ENCODE measurements around the gene ADCY9.
A peak's percentile ranks its signal among the peaks of the same experiment; 100 is the strongest.

Gene ADCY9

DNA sequence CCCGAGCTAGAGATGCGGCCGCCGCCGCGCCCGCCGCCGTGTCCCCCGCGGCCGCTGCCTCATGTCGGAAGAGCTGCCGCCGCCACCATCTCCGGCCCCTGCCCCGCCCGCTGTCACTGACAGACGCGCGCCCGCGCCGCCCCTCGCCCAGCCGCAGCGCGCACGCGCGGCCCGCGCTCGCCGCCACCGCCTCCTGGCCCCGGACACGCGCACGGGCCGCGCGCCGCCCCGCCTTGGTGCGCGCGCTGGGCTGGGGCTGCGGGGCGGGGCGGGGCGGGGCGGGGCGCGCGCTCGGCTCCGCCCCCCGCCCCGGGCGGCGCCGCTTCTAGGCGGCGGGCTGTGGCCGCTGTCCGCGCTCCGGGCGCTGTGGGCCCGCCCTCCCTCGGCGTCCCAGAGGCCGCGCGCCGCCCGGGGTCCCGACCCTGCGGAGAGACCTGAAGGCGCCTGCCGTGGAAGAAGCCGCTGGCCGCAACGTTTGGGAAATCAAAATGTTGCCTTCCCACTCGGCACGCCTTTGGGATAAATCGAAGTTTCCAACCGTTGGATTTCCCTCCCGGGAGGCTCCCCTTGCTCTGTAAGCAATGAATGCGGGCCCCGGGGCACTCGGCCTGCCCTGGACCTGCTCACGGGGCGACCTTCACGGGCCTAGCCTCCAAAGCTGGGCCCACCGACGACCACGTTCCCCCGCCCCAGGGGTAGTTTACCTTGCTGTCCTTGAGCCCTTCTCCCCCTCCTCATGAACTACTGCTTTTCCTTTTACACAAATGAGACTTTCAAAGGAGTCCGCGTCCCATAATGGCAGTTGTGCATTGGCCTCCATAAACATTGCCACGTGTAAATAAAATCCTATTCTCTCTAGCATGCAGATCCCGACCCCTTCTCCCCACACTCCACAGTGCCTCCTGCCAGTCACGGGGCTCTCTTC is at the start of gene ADCY9 (continued):
- TF ChIP-seq ZFP41 (tag by site-specific recombination; IDR thresholded peaks at IDR 0.05; ENCODE audit: borderline replicate concordance): no peak
- TF ChIP-seq, protein P1, sequence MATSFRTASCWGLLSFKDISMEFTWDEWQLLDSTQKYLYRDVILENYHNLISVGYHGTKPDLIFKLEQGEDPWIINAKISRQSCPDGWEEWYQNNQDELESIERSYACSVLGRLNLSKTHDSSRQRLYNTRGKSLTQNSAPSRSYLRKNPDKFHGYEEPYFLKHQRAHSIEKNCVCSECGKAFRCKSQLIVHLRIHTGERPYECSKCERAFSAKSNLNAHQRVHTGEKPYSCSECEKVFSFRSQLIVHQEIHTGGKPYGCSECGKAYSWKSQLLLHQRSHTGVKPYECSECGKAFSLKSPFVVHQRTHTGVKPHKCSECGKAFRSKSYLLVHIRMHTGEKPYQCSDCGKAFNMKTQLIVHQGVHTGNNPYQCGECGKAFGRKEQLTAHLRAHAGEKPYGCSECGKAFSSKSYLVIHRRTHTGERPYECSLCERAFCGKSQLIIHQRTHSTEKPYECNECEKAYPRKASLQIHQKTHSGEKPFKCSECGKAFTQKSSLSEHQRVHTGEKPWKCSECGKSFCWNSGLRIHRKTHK (tag by site-specific recombination; IDR thresholded peaks at IDR 0.05): no peak
- TF ChIP-seq, protein P2, sequence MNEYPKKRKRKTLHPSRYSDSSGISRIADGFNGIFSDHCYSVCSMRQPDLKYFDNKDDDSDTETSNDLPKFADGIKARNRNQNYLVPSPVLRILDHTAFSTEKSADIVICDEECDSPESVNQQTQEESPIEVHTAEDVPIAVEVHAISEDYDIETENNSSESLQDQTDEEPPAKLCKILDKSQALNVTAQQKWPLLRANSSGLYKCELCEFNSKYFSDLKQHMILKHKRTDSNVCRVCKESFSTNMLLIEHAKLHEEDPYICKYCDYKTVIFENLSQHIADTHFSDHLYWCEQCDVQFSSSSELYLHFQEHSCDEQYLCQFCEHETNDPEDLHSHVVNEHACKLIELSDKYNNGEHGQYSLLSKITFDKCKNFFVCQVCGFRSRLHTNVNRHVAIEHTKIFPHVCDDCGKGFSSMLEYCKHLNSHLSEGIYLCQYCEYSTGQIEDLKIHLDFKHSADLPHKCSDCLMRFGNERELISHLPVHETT (tag by site-specific recombination; IDR thresholded peaks at IDR 0.05): no peak
- no peak for TF ChIP-seq SCRT1 (tag by site-specific recombination; IDR thresholded peaks at IDR 0.05; ENCODE audit: borderline replicate concordance)
- no peak for TF ChIP-seq SCRT2 (tag by site-specific recombination; IDR thresholded peaks at IDR 0.05)
- TF ChIP-seq ZNF248 (tag by site-specific recombination; IDR thresholded peaks at IDR 0.05): no peak
- TF ChIP-seq KLF8 (tag by site-specific recombination; IDR thresholded peaks at IDR 0.05): no peak
- no peak for TF ChIP-seq ZSCAN23 (tag by site-specific recombination; IDR thresholded peaks at IDR 0.05)
- no peak for TF ChIP-seq ZNF654 (tag by site-specific recombination; IDR thresholded peaks at IDR 0.05; ENCODE audit: low read depth)
- no peak for TF ChIP-seq YY2 (tag by site-specific recombination; IDR thresholded peaks at IDR 0.05)
- TF ChIP-seq ZNF514 (tag by site-specific recombination; IDR thresholded peaks at IDR 0.05): no peak
- TF ChIP-seq ZNF175 (tag by site-specific recombination; IDR thresholded peaks at IDR 0.05): no peak
- no peak for TF ChIP-seq ZNF677 (tag by site-specific recombination; IDR thresholded peaks at IDR 0.05)
- TF ChIP-seq ZNF423 (tag by site-specific recombination; IDR thresholded peaks at IDR 0.05): no peak
- TF ChIP-seq OSR2 (tag by site-specific recombination; IDR thresholded peaks at IDR 0.05): no peak
- TF ChIP-seq ZNF394 (tag by site-specific recombination; IDR thresholded peaks at IDR 0.05; ENCODE audit: borderline replicate concordance): no peak
- TF ChIP-seq ZNF629 (tag by site-specific recombination; IDR thresholded peaks at IDR 0.05): no peak
- TF ChIP-seq, protein P3, sequence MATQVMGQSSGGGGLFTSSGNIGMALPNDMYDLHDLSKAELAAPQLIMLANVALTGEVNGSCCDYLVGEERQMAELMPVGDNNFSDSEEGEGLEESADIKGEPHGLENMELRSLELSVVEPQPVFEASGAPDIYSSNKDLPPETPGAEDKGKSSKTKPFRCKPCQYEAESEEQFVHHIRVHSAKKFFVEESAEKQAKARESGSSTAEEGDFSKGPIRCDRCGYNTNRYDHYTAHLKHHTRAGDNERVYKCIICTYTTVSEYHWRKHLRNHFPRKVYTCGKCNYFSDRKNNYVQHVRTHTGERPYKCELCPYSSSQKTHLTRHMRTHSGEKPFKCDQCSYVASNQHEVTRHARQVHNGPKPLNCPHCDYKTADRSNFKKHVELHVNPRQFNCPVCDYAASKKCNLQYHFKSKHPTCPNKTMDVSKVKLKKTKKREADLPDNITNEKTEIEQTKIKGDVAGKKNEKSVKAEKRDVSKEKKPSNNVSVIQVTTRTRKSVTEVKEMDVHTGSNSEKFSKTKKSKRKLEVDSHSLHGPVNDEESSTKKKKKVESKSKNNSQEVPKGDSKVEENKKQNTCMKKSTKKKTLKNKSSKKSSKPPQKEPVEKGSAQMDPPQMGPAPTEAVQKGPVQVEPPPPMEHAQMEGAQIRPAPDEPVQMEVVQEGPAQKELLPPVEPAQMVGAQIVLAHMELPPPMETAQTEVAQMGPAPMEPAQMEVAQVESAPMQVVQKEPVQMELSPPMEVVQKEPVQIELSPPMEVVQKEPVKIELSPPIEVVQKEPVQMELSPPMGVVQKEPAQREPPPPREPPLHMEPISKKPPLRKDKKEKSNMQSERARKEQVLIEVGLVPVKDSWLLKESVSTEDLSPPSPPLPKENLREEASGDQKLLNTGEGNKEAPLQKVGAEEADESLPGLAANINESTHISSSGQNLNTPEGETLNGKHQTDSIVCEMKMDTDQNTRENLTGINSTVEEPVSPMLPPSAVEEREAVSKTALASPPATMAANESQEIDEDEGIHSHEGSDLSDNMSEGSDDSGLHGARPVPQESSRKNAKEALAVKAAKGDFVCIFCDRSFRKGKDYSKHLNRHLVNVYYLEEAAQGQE (tag by site-specific recombination; IDR thresholded peaks at IDR 0.05): peak; percentile 60
- TF ChIP-seq ZNF214 (tag by site-specific recombination; IDR thresholded peaks at IDR 0.05; ENCODE audit: borderline replicate concordance): no peak
- no peak for TF ChIP-seq ZNF776 (tag by site-specific recombination; IDR thresholded peaks at IDR 0.05; ENCODE audit: borderline replicate concordance)
- no peak for TF ChIP-seq HOXC10 (CRISPR knock-in tag; IDR thresholded peaks at IDR 0.05)
- TF ChIP-seq ZNF645 (tag by site-specific recombination; IDR thresholded peaks at IDR 0.05): no peak
- TF ChIP-seq, protein P4, sequence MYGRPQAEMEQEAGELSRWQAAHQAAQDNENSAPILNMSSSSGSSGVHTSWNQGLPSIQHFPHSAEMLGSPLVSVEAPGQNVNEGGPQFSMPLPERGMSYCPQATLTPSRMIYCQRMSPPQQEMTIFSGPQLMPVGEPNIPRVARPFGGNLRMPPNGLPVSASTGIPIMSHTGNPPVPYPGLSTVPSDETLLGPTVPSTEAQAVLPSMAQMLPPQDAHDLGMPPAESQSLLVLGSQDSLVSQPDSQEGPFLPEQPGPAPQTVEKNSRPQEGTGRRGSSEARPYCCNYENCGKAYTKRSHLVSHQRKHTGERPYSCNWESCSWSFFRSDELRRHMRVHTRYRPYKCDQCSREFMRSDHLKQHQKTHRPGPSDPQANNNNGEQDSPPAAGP (tag by site-specific recombination; IDR thresholded peaks at IDR 0.05): no peak
- peak; percentile 65 for TF ChIP-seq ZIC2 (tag by site-specific recombination; IDR thresholded peaks at IDR 0.05)
- TF ChIP-seq ZNF23 (tag by site-specific recombination; IDR thresholded peaks at IDR 0.05; ENCODE audit: borderline replicate concordance): no peak
- TF ChIP-seq ZNF140 (tag by site-specific recombination; IDR thresholded peaks at IDR 0.05): no peak
- peak; percentile 45; the same call in 1 of the 2 replicates for TF ChIP-seq YY1 (tag by site-specific recombination; IDR thresholded peaks at IDR 0.05)
- TF ChIP-seq ZNF473 (tag by site-specific recombination; IDR thresholded peaks at IDR 0.05): no peak
- TF ChIP-seq PBX3 (CRISPR knock-in tag; IDR thresholded peaks at IDR 0.05): no peak
- no peak for TF ChIP-seq ZNF302 (tag by site-specific recombination; IDR thresholded peaks at IDR 0.05; ENCODE audit: low read depth)
- TF ChIP-seq ZNF335 (tag by site-specific recombination; conservative IDR thresholded peaks at IDR 0.05): peak; percentile 75
